Measurements from ENCODE around the gene KCNH6.

KCNH6 gene

DNA sequence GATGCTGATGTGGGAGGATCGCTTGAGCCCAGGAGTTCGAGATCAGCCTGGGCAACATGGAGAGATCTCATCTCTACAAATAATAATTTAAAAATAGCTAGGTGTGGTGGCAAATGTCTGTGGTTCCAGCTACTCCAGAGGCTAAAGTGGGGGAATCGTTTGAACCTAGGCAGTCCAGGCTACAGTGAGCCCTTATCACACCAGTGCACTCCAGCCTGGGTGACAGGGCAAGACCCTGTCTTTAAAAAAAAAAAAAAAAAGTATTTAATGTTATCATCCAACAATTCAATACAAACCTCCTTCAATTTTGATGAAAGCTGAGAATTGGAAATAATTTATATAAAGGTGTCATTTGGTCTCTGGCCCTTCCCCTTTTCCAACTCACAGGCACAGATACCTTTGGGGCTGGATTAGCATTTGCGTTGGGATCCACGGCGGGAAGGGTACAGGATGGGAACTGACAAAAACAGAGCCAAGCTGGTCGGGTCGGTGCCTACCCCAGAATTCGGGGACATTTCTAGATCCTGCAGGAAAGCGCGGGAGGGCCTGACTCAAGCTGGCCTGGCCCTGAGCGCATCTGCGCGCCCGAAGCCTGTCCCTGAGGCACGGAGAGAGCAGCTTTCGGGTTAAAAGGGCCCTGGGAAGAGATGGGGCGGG is 26.3 kb downstream of the KCNH6 start (continued):
- 0 out of 2 replicates have a peak, but pooled peaks have one; percentile 43 for TF ChIP-seq ZNF280D (tag by site-specific recombination; IDR thresholded peaks at IDR 0.05)
- TF ChIP-seq ZNF785 (tag by site-specific recombination; IDR thresholded peaks at IDR 0.05): no peak
- no peak for TF ChIP-seq ATF2 (tag by site-specific recombination; IDR thresholded peaks at IDR 0.05; ENCODE audit: low read depth)
- no peak for TF ChIP-seq ZNF140 (tag by site-specific recombination; IDR thresholded peaks at IDR 0.05)
- TF ChIP-seq ZNF112 (tag by site-specific recombination; IDR thresholded peaks at IDR 0.05): no peak
- TF ChIP-seq PRDM1 (tag by site-specific recombination; IDR thresholded peaks at IDR 0.05): no peak
- no peak for TF ChIP-seq GLIS2 (tag by site-specific recombination; IDR thresholded peaks at IDR 0.05)
- TF ChIP-seq ZSCAN16 (tag by site-specific recombination; IDR thresholded peaks at IDR 0.05): no peak
- TF ChIP-seq ZIC2 (tag by site-specific recombination; IDR thresholded peaks at IDR 0.05): no peak
- no peak for TF ChIP-seq ZNF266 (tag by site-specific recombination; IDR thresholded peaks at IDR 0.05; ENCODE audit: low read depth)
- TF ChIP-seq ZNF561 (tag by site-specific recombination; IDR thresholded peaks at IDR 0.05; ENCODE audit: borderline replicate concordance): no peak
- TF ChIP-seq ZNF747 (tag by site-specific recombination; IDR thresholded peaks at IDR 0.05): no peak
- TF ChIP-seq ZNF394 (tag by site-specific recombination; IDR thresholded peaks at IDR 0.05; ENCODE audit: borderline replicate concordance): peak; percentile 62
- TF ChIP-seq ZSCAN4 (tag by site-specific recombination; IDR thresholded peaks at IDR 0.05): no peak
- peak; percentile 68; the same call in 1 of the 2 replicates for TF ChIP-seq ZNF600 (tag by site-specific recombination; IDR thresholded peaks at IDR 0.05)
- no peak for TF ChIP-seq ZNF792 (tag by site-specific recombination; IDR thresholded peaks at IDR 0.05)
- TF ChIP-seq YY2 (tag by site-specific recombination; IDR thresholded peaks at IDR 0.05): no peak
- no peak for TF ChIP-seq ZNF324 (tag by site-specific recombination; IDR thresholded peaks at IDR 0.05)
- no peak for TF ChIP-seq SCRT1 (tag by site-specific recombination; IDR thresholded peaks at IDR 0.05; ENCODE audit: borderline replicate concordance)
- no peak for TF ChIP-seq ZNF133 (tag by site-specific recombination; IDR thresholded peaks at IDR 0.05)
- TF ChIP-seq SCRT2 (tag by site-specific recombination; IDR thresholded peaks at IDR 0.05): no peak
- TF ChIP-seq ZNF488 (tag by site-specific recombination; IDR thresholded peaks at IDR 0.05): no peak
- TF ChIP-seq ZNF175 (tag by site-specific recombination; IDR thresholded peaks at IDR 0.05): no peak
- TF ChIP-seq ZBTB6 (tag by site-specific recombination; IDR thresholded peaks at IDR 0.05): no peak
- TF ChIP-seq, protein P1, sequence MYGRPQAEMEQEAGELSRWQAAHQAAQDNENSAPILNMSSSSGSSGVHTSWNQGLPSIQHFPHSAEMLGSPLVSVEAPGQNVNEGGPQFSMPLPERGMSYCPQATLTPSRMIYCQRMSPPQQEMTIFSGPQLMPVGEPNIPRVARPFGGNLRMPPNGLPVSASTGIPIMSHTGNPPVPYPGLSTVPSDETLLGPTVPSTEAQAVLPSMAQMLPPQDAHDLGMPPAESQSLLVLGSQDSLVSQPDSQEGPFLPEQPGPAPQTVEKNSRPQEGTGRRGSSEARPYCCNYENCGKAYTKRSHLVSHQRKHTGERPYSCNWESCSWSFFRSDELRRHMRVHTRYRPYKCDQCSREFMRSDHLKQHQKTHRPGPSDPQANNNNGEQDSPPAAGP (tag by site-specific recombination; IDR thresholded peaks at IDR 0.05): no peak
- no peak for TF ChIP-seq ZNF433 (tag by site-specific recombination; IDR thresholded peaks at IDR 0.05; ENCODE audit: low read depth)
- TF ChIP-seq BCL11B (tag by site-specific recombination; IDR thresholded peaks at IDR 0.05; ENCODE audit: low read depth): no peak
- TF ChIP-seq, protein P2, sequence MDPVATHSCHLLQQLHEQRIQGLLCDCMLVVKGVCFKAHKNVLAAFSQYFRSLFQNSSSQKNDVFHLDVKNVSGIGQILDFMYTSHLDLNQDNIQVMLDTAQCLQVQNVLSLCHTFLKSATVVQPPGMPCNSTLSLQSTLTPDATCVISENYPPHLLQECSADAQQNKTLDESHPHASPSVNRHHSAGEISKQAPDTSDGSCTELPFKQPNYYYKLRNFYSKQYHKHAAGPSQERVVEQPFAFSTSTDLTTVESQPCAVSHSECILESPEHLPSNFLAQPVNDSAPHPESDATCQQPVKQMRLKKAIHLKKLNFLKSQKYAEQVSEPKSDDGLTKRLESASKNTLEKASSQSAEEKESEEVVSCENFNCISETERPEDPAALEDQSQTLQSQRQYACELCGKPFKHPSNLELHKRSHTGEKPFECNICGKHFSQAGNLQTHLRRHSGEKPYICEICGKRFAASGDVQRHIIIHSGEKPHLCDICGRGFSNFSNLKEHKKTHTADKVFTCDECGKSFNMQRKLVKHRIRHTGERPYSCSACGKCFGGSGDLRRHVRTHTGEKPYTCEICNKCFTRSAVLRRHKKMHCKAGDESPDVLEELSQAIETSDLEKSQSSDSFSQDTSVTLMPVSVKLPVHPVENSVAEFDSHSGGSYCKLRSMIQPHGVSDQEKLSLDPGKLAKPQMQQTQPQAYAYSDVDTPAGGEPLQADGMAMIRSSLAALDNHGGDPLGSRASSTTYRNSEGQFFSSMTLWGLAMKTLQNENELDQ (tag by site-specific recombination; IDR thresholded peaks at IDR 0.05; ENCODE audit: low read depth): no peak
- no peak for TF ChIP-seq ZNF23 (tag by site-specific recombination; IDR thresholded peaks at IDR 0.05; ENCODE audit: borderline replicate concordance)
- TF ChIP-seq ZNF596 (tag by site-specific recombination; IDR thresholded peaks at IDR 0.05): no peak
